SU-DHL-6 (cell line): ENCODE results near the gene TMEM164.

Experiments
- CTCF ChIP-seq: fragments of 200-600 bp; sonication (generic); IDR thresholded peaks from one replicate; pipeline ENCODE4 v1.5.1; 2017; ENCODE audit warnings: antibody characterized with exemption, mild to moderate bottlenecking, low read length, moderate library complexity; ENCODE audit not compliant: insufficient read depth, poor library complexity, severe bottlenecking
- EZH2phosphoT487 ChIP-seq: fragments of 200-600 bp; sonication (generic), shearing (Covaris generic); conservative IDR thresholded peaks from 2 replicates; pipeline ENCODE4 v1.6.1; 2018; ENCODE audit warnings: mild to moderate bottlenecking, antibody characterized with exemption, low read length, moderate library complexity, mixed read lengths

GRCh38 chrX:110046001-110046400, 43.1 kb downstream of the TMEM164 start:
- TF ChIP-seq CTCF (no peak), EZH2phosphoT487 (no peak)
